Coronary artery (tissue), 2 donors: ENCODE data around the gene SLC29A3.
A peak's percentile ranks its signal among the peaks of the same experiment; 100 is the strongest.

Experiments used
- DNase-seq: peaks from one replicate; pipeline ENCODE4 v3.0.0-alpha.2; 2017; ENCODE audit warnings: low spot score
- H3K27ac ChIP-seq, 2 donors: fragments of 200-600 bp; sonication (generic); one replicate each; pipeline ENCODE4 v1.5.1; 2016 to 2019
- H3K4me3 ChIP-seq: fragments of 200-600 bp; sonication (generic); 2 replicates; pipeline ENCODE4 v1.5.1; 2016; ENCODE audit warnings: mild to moderate bottlenecking, moderate library complexity
- TF ChIP-seq, protein P1 (sequence below): fragments of 200-600 bp; sonication (generic); IDR thresholded peaks from one replicate; pipeline ENCODE4 v1.5.1; 2019; ENCODE audit warnings: antibody characterized with exemption

SLC29A3 gene

DNA sequence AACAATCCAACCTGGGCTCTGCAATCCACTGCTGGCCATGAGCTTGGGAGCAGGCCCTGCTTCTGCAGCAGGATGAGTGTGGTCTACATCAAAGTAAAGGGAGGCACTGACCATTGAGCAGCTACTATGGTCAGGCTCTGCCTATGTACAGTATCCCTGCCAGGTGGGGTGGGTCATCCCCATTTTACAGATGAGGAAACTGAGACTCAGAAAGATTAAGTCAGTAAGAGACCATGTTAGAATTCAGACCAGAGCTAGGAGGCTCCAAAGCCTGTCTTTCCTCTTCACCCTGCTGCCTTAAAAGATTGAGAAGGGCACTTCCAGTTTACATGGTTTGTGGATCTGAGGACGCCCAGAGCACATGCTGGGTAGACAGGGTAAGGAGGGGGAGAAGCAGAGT lies 50.5 kb downstream of the SLC29A3 start:
- no peak for DNase-seq
- TF ChIP-seq, protein P1, sequence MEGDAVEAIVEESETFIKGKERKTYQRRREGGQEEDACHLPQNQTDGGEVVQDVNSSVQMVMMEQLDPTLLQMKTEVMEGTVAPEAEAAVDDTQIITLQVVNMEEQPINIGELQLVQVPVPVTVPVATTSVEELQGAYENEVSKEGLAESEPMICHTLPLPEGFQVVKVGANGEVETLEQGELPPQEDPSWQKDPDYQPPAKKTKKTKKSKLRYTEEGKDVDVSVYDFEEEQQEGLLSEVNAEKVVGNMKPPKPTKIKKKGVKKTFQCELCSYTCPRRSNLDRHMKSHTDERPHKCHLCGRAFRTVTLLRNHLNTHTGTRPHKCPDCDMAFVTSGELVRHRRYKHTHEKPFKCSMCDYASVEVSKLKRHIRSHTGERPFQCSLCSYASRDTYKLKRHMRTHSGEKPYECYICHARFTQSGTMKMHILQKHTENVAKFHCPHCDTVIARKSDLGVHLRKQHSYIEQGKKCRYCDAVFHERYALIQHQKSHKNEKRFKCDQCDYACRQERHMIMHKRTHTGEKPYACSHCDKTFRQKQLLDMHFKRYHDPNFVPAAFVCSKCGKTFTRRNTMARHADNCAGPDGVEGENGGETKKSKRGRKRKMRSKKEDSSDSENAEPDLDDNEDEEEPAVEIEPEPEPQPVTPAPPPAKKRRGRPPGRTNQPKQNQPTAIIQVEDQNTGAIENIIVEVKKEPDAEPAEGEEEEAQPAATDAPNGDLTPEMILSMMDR = no peak
- no peak overlapping the region for H3K4me3 ChIP-seq
- no peak overlapping the region for H3K27ac ChIP-seq

DNA sequence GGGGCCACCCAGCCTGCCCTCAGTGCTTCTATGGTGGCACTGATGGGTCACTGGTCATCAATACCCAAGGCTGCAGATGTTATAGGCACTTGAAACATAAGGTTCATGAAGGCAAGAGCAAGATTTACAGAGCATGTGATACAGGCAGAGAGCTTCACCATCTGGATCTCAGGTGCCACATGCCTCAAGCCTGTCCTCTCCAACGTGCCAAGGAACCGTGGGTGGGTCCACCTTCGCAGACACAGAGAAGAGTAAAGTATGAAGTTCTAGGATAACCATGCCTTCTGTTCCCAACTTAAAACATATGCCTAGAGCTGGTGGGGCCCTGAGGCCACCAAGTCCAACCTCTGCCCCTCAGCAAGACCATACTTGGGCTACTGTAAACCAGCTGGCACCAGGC lies 51.0 kb downstream of the SLC29A3 start:
- no peak for DNase-seq
- H3K27ac ChIP-seq = no peak overlapping the region
- TF ChIP-seq, protein P1 = no peak

DNA sequence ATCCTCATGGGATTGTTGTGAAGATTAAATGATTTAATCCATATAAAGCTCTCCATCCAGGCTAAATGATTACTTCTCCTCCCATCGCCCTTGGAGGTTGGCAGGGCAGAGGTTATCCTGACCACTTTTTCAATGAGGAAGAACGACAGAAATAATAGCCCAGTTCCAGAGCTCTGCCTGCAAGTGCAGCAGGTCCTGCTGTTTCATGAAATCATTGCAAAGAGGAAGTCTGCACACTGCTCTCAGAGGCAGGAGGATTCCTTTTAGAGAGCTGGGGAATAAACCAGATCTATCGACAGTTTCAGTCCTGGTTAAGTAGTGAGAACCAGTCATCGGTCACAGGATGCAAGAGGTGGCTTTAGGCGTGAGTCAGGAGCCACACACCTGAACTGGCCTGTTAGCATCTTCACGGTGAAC lies 52.7 kb downstream of the SLC29A3 start:
- peak overlapping the region in 1 of 2 donors; percentile 67 for H3K27ac ChIP-seq
- no peak overlapping the region for H3K4me3 ChIP-seq
- TF ChIP-seq, protein P1 = no peak
- no peak for DNase-seq

More for the DNA sequence above, 51.0 kb downstream of the SLC29A3 start:
- H3K4me3 ChIP-seq = no peak overlapping the region

DNA sequence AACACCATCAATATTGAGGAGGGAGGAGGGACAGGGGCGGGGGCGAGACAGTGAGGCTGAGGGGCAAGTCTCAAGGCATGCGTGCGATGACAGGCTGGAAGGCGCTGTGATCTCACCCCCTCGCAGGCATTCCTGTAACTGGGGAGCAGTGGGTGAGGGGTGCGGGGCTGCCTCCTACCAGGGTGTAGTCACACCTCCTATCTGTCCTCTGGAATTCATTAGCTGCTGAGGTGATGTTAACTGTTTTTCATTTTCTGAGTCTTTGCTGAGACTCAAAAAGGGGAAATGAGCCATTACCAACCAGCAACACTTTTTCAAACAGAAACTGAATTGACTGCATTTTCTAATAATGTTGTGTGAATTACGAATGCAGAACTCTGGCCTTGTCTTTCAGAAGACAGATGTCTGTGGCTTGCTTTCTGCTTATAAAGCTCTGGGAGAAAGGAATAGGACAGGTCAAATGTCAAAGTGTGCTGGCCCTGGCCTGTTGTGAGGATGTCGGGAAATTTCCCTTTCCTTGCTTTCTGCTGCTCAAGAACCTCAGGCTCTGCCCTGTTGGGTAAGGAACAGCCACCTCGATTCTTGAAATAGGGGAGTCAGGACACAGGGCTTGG lies 53.9 kb downstream of the SLC29A3 start:
- H3K4me3 ChIP-seq = no peak overlapping the region
- peak overlapping the region in 1 of 2 donors; percentile 67 for H3K27ac ChIP-seq
- DNase-seq = no peak
- TF ChIP-seq, protein P1 = no peak

DNA sequence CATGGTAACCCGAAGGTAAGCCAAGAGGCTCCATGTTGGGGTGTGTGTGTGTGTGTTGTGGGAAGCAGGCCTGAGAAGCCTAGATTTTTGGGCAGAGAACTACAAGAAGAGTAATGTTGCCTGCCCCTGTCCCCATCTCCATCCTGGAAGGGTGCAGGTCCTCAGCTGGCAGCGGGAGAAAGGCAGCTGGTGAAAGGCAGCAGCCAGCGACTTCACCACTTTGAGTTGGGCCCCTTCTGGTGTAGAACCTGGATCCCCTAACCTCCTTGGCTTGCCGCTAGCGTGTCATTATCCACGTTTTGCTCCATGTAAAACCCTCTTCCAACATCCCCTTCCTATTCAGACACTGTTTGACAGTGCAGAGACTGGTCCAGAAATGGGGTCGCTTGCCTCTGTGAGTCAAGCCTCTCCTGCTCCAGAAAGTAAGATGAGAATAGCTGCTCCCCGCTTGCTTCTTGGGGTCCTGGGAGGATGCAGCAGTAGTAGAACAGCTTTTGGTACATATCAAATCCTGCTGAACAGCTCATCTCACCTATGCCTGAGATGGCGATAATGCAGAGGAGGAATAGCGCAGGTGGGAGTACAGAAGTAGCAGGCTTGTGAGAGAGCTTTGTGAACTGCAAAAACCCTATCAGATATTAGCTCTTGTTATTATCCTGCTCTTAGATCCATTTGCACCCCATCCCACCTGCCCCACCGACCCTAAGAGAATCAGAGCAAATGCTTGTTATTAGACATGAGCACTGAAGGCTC lies 55.6 kb downstream of the SLC29A3 start:
- TF ChIP-seq, protein P1 = no peak
- H3K27ac ChIP-seq = no peak overlapping the region
- DNase-seq = no peak

DNA sequence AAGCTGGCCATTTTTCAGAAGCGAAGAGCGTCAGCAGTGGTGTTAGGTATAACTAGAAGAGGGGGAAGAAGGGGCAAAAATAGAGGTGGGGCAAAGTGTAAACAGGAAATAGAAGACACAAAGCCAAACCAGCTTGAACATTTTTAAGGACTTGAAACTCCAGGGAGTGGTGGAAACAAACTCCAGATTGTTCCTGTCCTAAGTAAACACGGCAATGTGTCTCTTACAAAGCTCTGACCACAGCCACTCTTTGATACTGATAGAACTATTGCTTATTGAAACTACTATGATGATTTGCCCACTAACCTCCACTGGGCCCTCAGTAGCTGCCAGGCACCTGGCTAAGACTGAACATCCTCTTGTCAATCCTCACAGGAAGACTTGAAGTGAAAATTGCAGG lies 56.9 kb downstream of the SLC29A3 start:
- DNase-seq = no peak
- no peak overlapping the region for H3K4me3 ChIP-seq
- TF ChIP-seq, protein P1 = no peak
- no peak overlapping the region for H3K27ac ChIP-seq

More for the DNA sequence above, 55.6 kb downstream of the SLC29A3 start:
- H3K4me3 ChIP-seq = no peak overlapping the region
